Keratinocyte (primary cell): ENCODE data around the gene TRIM14. TPM values are rescaled to one million over a fixed set of nuclear protein-coding genes. Genes with fewer than 3 reads are reported as not detected.

Experiments used
- DNase-seq: peaks from one replicate; pipeline ENCODE4 v3.0.0-alpha.2; 2011; ENCODE audit warnings: low read depth, missing footprints, low spot score
- FAIRE-seq: peaks from 2 replicates; lab custom pipeline; 2011; peaks lifted over from hg19 to GRCh38; lab: Jason Lieb, UNC
- H2AFZ ChIP-seq: 2 replicates; pipeline ENCODE4 v1.6.0; 2012; ENCODE audit warnings: low read length, control low read depth, inconsistent platforms; ENCODE audit not compliant: control insufficient read depth
- H3K27ac ChIP-seq: 2 replicates; pipeline ENCODE4 v1.5.1; 2011; ENCODE audit warnings: low read length; ENCODE audit not compliant: control insufficient read depth, insufficient read depth
- H3K27me3 ChIP-seq: 3 replicates; pipeline ENCODE4 v1.6.0; 2011; ENCODE audit warnings: low read length; ENCODE audit not compliant: control insufficient read depth, insufficient read depth; ENCODE audit errors: extremely low read depth
- H3K36me3 ChIP-seq, 2 experiments: 2 replicates in 1 of 2; 3 replicates in 1 of 2; pipeline ENCODE4 v1.5.1; 2011; ENCODE audit warnings: low read length in 2 of 2, mild to moderate bottlenecking in 1 of 2; ENCODE audit not compliant: control insufficient read depth in 2 of 2, insufficient read depth in 2 of 2; ENCODE audit errors: extremely low read depth in 1 of 2
- H3K4me1 ChIP-seq: 3 replicates; pipeline ENCODE4 v1.5.1; 2011; ENCODE audit warnings: low read length; ENCODE audit not compliant: control insufficient read depth, insufficient read depth; ENCODE audit errors: extremely low read depth
- H3K4me2 ChIP-seq: 3 replicates; pipeline ENCODE4 v1.6.0; 2011; ENCODE audit warnings: low read depth, low read length; ENCODE audit not compliant: control insufficient read depth, insufficient read depth; ENCODE audit errors: extremely low read depth
- H3K4me3 ChIP-seq, 3 experiments: fragments of 200-600 bp in 1 of 3; sonication (generic) in 1 of 3; 2 replicates in 2 of 3; 3 replicates in 1 of 3; pipeline ENCODE4 v1.5.1; 2011 to 2016; ENCODE audit warnings: low read length in 3 of 3, mild to moderate bottlenecking in 3 of 3, control low read depth in 2 of 3, inconsistent platforms in 1 of 3, low read depth in 1 of 3, mixed read lengths in 1 of 3, mixed run types in 1 of 3, moderate library complexity in 1 of 3; ENCODE audit not compliant: control insufficient read depth in 2 of 3, insufficient read depth in 2 of 3; ENCODE audit errors: extremely low read depth in 1 of 3
- H3K79me2 ChIP-seq: 2 replicates; pipeline ENCODE4 v1.6.0; 2012; ENCODE audit warnings: low read length; ENCODE audit not compliant: control insufficient read depth, insufficient read depth
- H3K9ac ChIP-seq: 3 replicates; pipeline ENCODE4 v1.6.0; 2011; ENCODE audit warnings: low read length; ENCODE audit not compliant: control insufficient read depth, insufficient read depth; ENCODE audit errors: extremely low read depth
- H3K9me1 ChIP-seq: 3 replicates; pipeline ENCODE4 v1.6.0; 2011; ENCODE audit warnings: low read length; ENCODE audit not compliant: control insufficient read depth, insufficient read depth; ENCODE audit errors: extremely low read depth
- H3K9me3 ChIP-seq: 2 replicates; pipeline ENCODE4 v1.5.1; 2012; ENCODE audit warnings: low read depth, low read length; ENCODE audit not compliant: control insufficient read depth
- H4K20me1 ChIP-seq: 3 replicates; pipeline ENCODE4 v1.6.0; 2011; ENCODE audit warnings: low read length; ENCODE audit not compliant: control insufficient read depth, insufficient read depth; ENCODE audit errors: extremely low read depth
- CTCF ChIP-seq, 3 experiments: IDR thresholded peaks in 1 of 3; conservative IDR thresholded peaks in 1 of 3; optimal IDR thresholded peaks in 1 of 3; 2 replicates in 2 of 3; 3 replicates in 1 of 3; pipeline versions ENCODE3 to v1.5.1; 2011; ENCODE audit warnings: low read length in 3 of 3, mild to moderate bottlenecking in 3 of 3, moderate library complexity in 2 of 3, control low read depth in 1 of 3, inconsistent platforms in 1 of 3; ENCODE audit not compliant: insufficient read depth in 2 of 3; ENCODE audit errors: extremely low read depth in 1 of 3
- EZH2 ChIP-seq: IDR thresholded peaks from one replicate; pipeline ENCODE4 v1.6.1; 2012; ENCODE audit warnings: inconsistent platforms, mild to moderate bottlenecking, low read length, moderate library complexity
- dilution Hi-C: fragments of 300-500 bp; cut with MboI; formaldehyde crosslinking; loops from one replicate; pipeline ENCODE4 v1.7.0; 2020; ENCODE audit warnings: low sequenced_read_pairs; ENCODE audit not compliant: extremely low pct_ligation_motif_present
- polyA plus RNA-seq, 5 experiments: library from polyadenylated mRNA; depleted of rRNA in 3 of 5; stranded (reverse) in 3 of 5; stranded (forward) in 1 of 5; unstranded in 1 of 5; fragments of >200 nt; gene quantifications; 1 replicate in 1 of 5; 2 replicates in 3 of 5; 3 replicates in 1 of 5; pipeline versions ENCODE4 v1.2.1 to v1.2.3, GENCODE V29; 2011 to 2012; ENCODE audit warnings: missing spikeins in 2 of 5, low read depth in 1 of 5, low replicate concordance in 1 of 5

TRIM14 gene
- polyA plus RNA-seq, 1 donor (not counting 4 experiments of a cell fraction or from before 2014, with no cell fraction given), result 22.1 TPM

- Histone ChIP-seq H4K20me1 (peaks cover 2% of the 10 kb centered on the region), H3K9ac (no peak overlapping the region), H3K27ac (no peak overlapping the region), H3K27me3 (no peaks in the 10 kb centered on the region), H3K4me2 (no peak overlapping the region), H2AFZ (no peak overlapping the region), H3K4me3 (no peak overlapping the region), H3K4me1 (peaks cover 11% of the 10 kb centered on the region), H3K9me1 (no peaks in the 10 kb centered on the region), H3K79me2 (no peaks in the 10 kb centered on the region), H3K36me3 (peaks cover 20 to 40% of the 10 kb centered on the region in 2 experiments), H3K9me3 (no peaks in the 10 kb centered on the region)
- dilution Hi-C loops, result no loop called here
- DNase-seq (no peak), FAIRE-seq (no peak)
- TF ChIP-seq EZH2 (no peak), CTCF (optimal IDR thresholded peaks at IDR 0.05 in 1 of 3, IDR thresholded peaks at IDR 0.05 in 1 of 3, conservative IDR thresholded peaks at IDR 0.05 in 1 of 3; ENCODE audit: extremely low read depth in 1 of 3, insufficient read depth in 2 of 3, low read length in 3 of 3) (no peak)
Measured at GRCh38 chr9:98083566-98084183, 35.3 kb downstream of the TRIM14 start.

GRCh38 chr9:98083061-98083501, 35.9 kb downstream of the TRIM14 start:
- Histone ChIP-seq H3K9me3 (no peaks in the 10 kb centered on the region), H3K79me2 (no peaks in the 10 kb centered on the region), H3K9me1 (no peaks in the 10 kb centered on the region), H2AFZ (no peak overlapping the region), H3K9ac (no peak overlapping the region), H3K27ac (no peak overlapping the region), H4K20me1 (peaks cover 2% of the 10 kb centered on the region), H3K4me2 (no peak overlapping the region), H3K27me3 (no peaks in the 10 kb centered on the region), H3K4me1 (peaks cover 9% of the 10 kb centered on the region), H3K4me3 (no peak overlapping the region), H3K36me3 (peaks cover 20 to 42% of the 10 kb centered on the region in 2 experiments)
- DNase-seq (no peak), FAIRE-seq (no peak)
- TF ChIP-seq EZH2 (no peak), CTCF (optimal IDR thresholded peaks at IDR 0.05 in 1 of 3, IDR thresholded peaks at IDR 0.05 in 1 of 3, conservative IDR thresholded peaks at IDR 0.05 in 1 of 3; ENCODE audit: extremely low read depth in 1 of 3, insufficient read depth in 2 of 3, low read length in 3 of 3) (no peak)
- dilution Hi-C loops, result no loop called here
